ENCODE data around the gene SPATA33. TPM values are rescaled to one million over a fixed set of nuclear protein-coding genes. Genes with fewer than 3 reads are reported as not detected.

Gene SPATA33
- total RNA-seq, 1 experiment from 2014 or later: 7.2 TPM

DNA sequence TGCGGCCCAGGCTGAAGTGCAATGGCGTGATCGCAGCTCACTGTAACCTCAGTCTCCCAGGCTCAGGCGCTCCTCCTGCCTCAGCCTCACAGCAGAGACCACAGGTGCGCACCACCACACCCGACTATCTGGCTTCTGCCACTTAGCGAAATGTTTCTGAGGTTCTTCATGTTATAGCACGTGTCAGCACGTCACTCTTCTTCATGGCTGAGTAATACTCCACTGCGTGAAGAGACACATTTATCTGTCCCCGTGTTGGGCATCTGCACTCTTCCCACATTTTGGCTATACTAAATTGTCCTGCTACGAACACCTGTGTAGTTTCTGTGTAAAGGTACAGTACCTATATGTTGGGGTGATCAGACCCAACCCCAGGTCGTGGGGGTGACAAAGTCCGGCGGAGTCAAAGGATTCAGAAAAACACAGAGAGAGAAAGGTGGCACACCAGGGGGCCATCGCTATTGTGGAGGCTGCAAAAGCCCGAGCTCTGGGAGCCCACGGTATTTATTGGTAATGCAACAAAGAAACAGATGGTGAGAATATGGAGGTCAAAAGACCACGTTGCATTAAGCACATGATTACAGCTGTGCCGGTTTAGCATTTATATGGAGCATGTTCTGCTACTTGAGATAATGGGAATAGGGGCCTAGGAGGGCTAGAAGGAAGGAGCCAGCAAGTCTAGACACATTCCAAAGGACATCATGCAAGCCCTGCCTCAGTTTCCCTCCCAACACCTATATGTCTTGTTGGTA is 45.0 kb upstream of the SPATA33 start:
- TF ChIP-seq CTCF (IDR thresholded peaks at IDR 0.05; ENCODE audit: unreplicated experiment): no peak
- ChIA-PET POLR2A (interaction anchor here (1.1 kb wide), 1 partner anchor 47 kb away, joined by 3 read pairs; no protein-coding TSS in a partner anchor), CTCF (interaction anchor here (0.9 to 1.5 kb wide), 2 partner anchors 13 to 29 kb away, joined by 3 to 4 read pairs; no protein-coding TSS in a partner anchor)
- Mint-ChIP-seq H3K4me3 (ENCODE audit: unreplicated experiment) (no peak overlapping the region), H3K9me3 (ENCODE audit: unreplicated experiment) (no peaks in the 10 kb centered on the region), H3K36me3 (ENCODE audit: insufficient read depth, unreplicated experiment) (no peaks in the 10 kb centered on the region), H3K4me1 (ENCODE audit: insufficient read depth, unreplicated experiment) (peaks cover 7% of the 10 kb centered on the region), H3K27ac (ENCODE audit: low read depth, unreplicated experiment) (no peak overlapping the region), H3K27me3 (ENCODE audit: insufficient read depth, unreplicated experiment) (no peaks in the 10 kb centered on the region)
- DNase-seq (ENCODE audit: unreplicated experiment): no peak
- intact Hi-C loops (cut with micrococcal nuclease): no loop called here
- BruUV-seq (replicated peaks): no TSS peak

GRCh38 chr16:89613231-89613953 is 44.2 kb upstream of the SPATA33 start, which contains the start of gene DPEP1:
Gene DPEP1, plus strand, starts transcription at chr16:89613642. Its CDS starts 16,769 bp downstream, at chr16:89630411.
- H3K27me3 Mint-ChIP-seq (ENCODE audit: insufficient read depth, unreplicated experiment): no peaks in the 10 kb centered on the region
- H3K4me1 Mint-ChIP-seq (ENCODE audit: insufficient read depth, unreplicated experiment): peaks cover 7% of the 10 kb centered on the region
- DNase-seq (ENCODE audit: unreplicated experiment): no peak
- POLR2A ChIA-PET: interaction anchor here (0.6 to 1.1 kb wide), 2 partner anchors 47 to 69 kb away, joined by 3 to 4 read pairs; no protein-coding TSS in a partner anchor
- no peak for TF ChIP-seq CTCF (IDR thresholded peaks at IDR 0.05; ENCODE audit: unreplicated experiment)
- intact Hi-C loops (cut with micrococcal nuclease): no loop called here
- no TSS peak for BruUV-seq (replicated peaks)
- H3K9me3 Mint-ChIP-seq (ENCODE audit: unreplicated experiment): no peaks in the 10 kb centered on the region
- no peak within 1 kb of the TSS for H3K27ac Mint-ChIP-seq (ENCODE audit: low read depth, unreplicated experiment)
- CTCF ChIA-PET: interaction anchor here (0.6 to 1.5 kb wide), 4 partner anchors 28 to 146 kb away, joined by 3 to 6 read pairs (median 4); no protein-coding TSS in a partner anchor
- H3K4me3 Mint-ChIP-seq (ENCODE audit: unreplicated experiment): no peak within 1 kb of the TSS
- H3K36me3 Mint-ChIP-seq (ENCODE audit: insufficient read depth, unreplicated experiment): no peaks in the 10 kb centered on the region

- no peaks in the 10 kb centered on the region for H3K36me3 Mint-ChIP-seq (ENCODE audit: insufficient read depth, unreplicated experiment)
Observed at GRCh38 chr16:89613954-89614459, 43.6 kb upstream of the SPATA33 start.

More at GRCh38 chr16:89613954-89614459, 43.6 kb upstream of the SPATA33 start:
- intact Hi-C loops (cut with micrococcal nuclease): no loop called here
- CTCF ChIA-PET: interaction anchor here (1.0 to 2.5 kb wide), 8 partner anchors 9 to 247 kb away, joined by 3 to 27 read pairs (median 4); no protein-coding TSS in a partner anchor
- Mint-ChIP-seq H3K27me3 (ENCODE audit: insufficient read depth, unreplicated experiment) (no peaks in the 10 kb centered on the region), H3K4me3 (ENCODE audit: unreplicated experiment) (no peak overlapping the region), H3K27ac (ENCODE audit: low read depth, unreplicated experiment) (no peak overlapping the region), H3K9me3 (ENCODE audit: unreplicated experiment) (no peaks in the 10 kb centered on the region), H3K4me1 (ENCODE audit: insufficient read depth, unreplicated experiment) (peaks cover 7% of the 10 kb centered on the region)
- no peak for TF ChIP-seq CTCF (IDR thresholded peaks at IDR 0.05; ENCODE audit: unreplicated experiment)
- POLR2A ChIA-PET: interaction anchor here (0.6 to 1.1 kb wide), 2 partner anchors 48 to 68 kb away, joined by 3 to 4 read pairs; no protein-coding TSS in a partner anchor
- no peak for DNase-seq (ENCODE audit: unreplicated experiment)
- BruUV-seq (replicated peaks): no TSS peak
